Glomerular endothelial cell (primary cell): Measurements from ENCODE around the gene DOCK7. TPM values are rescaled to one million over a fixed set of nuclear protein-coding genes. Genes with fewer than 3 reads are reported as not detected.
A peak's percentile ranks its signal among the peaks of the same experiment; 100 is the strongest.
"Not testable (repeated sequence)": the region's sequence is repeated elsewhere in the genome, so short reads cannot be mapped to it uniquely, and the experiment has no call there.

Source experiments
- DNase-seq: peaks from one replicate; pipeline ENCODE4 v3.0.0-alpha.2; 2011; ENCODE audit warnings: low read depth, low spot score; ENCODE audit errors: extremely low read depth
- total RNA-seq: library from RNA; depleted of rRNA; stranded (reverse); fragments of >200 nt; gene quantifications from 2 replicates; pipeline ENCODE4 v1.2.3, GENCODE V29; 2015

Gene DOCK7
- total RNA-seq, 1 donor from 2014 or later = 23.6 TPM

GRCh38 chr1:62698161-62698560 is 10.0 kb upstream of the DOCK7 start:
- DNase-seq = not testable (repeated sequence)

GRCh38 chr1:62694479-62694878 is 6.3 kb upstream of the DOCK7 start:
- not testable (repeated sequence) for DNase-seq

GRCh38 chr1:62693123-62693522 is 4.9 kb upstream of the DOCK7 start:
- no peak for DNase-seq

GRCh38 chr1:62691062-62691844 is 3.1 kb upstream of the DOCK7 start:
- DNase-seq = no peak

- DNase-seq = peak; percentile 52
Observed at GRCh38 chr1:62689524-62689923, 1.3 kb upstream of the DOCK7 start.

GRCh38 chr1:62688687-62689085 is 500 bp upstream of the DOCK7 start:
- DNase-seq = no peak

GRCh38 chr1:62687421-62687902 is 724 bp downstream of the DOCK7 start:
- no peak for DNase-seq

GRCh38 chr1:62686822-62687221 is 1.4 kb downstream of the DOCK7 start:
- DNase-seq = no peak

- no peak for DNase-seq
Observed at GRCh38 chr1:62685431-62685859, 2.7 kb downstream of the DOCK7 start.

GRCh38 chr1:62682531-62682930 is 5.7 kb downstream of the DOCK7 start:
- no peak for DNase-seq

- not testable (repeated sequence) for DNase-seq
Observed at GRCh38 chr1:62680992-62681391, 7.2 kb downstream of the DOCK7 start.

GRCh38 chr1:62677822-62678221 is 10.4 kb downstream of the DOCK7 start:
- not testable (repeated sequence) for DNase-seq

- DNase-seq = no peak
Observed at GRCh38 chr1:62676611-62677356, 11.4 kb downstream of the DOCK7 start.

GRCh38 chr1:62673629-62674028 is 14.6 kb downstream of the DOCK7 start:
- DNase-seq = no peak

GRCh38 chr1:62672029-62672428 is 16.2 kb downstream of the DOCK7 start:
- no peak for DNase-seq

- no peak for DNase-seq
Observed at GRCh38 chr1:62654744-62655143, 33.4 kb downstream of the DOCK7 start.

GRCh38 chr1:62652387-62652786 is 35.8 kb downstream of the DOCK7 start:
- no peak for DNase-seq

- DNase-seq = no peak
Observed at GRCh38 chr1:62643283-62643682, 44.9 kb downstream of the DOCK7 start.

GRCh38 chr1:62637392-62638105 is 50.6 kb downstream of the DOCK7 start:
- no peak for DNase-seq

GRCh38 chr1:62628506-62628905 is 59.7 kb downstream of the DOCK7 start:
- DNase-seq = no peak

- no peak for DNase-seq
Observed at GRCh38 chr1:62625415-62625814, 62.8 kb downstream of the DOCK7 start.
